ENCODE measurements around the gene SLC25A21.
"Not testable (repeated sequence)": the region's sequence is repeated elsewhere in the genome, so short reads cannot be mapped to it uniquely, and the experiment has no call there.

Gene SLC25A21

GRCh38 chr14:36750244-36750643, 422.2 kb downstream of the SLC25A21 start:
- no peak for DNase-seq

- no peak for DNase-seq
Measured at GRCh38 chr14:36748610-36749213, 423.7 kb downstream of the SLC25A21 start.

- DNase-seq: no peak
Measured at GRCh38 chr14:36747411-36748184, 424.8 kb downstream of the SLC25A21 start.

- DNase-seq: no peak
Measured at GRCh38 chr14:36746872-36747271, 425.5 kb downstream of the SLC25A21 start.

- DNase-seq: no peak
Measured at GRCh38 chr14:36741858-36742257, 430.5 kb downstream of the SLC25A21 start.

- DNase-seq: no peak
Measured at GRCh38 chr14:36738269-36738668, 434.1 kb downstream of the SLC25A21 start.

- no peak for DNase-seq
Measured at GRCh38 chr14:36726128-36726527, 446.3 kb downstream of the SLC25A21 start.

- no peak for DNase-seq
Measured at GRCh38 chr14:36724162-36724561, 448.2 kb downstream of the SLC25A21 start.

- DNase-seq: no peak
Measured at GRCh38 chr14:36723530-36723929, 448.9 kb downstream of the SLC25A21 start.

GRCh38 chr14:36721877-36722276, 450.5 kb downstream of the SLC25A21 start:
- DNase-seq: no peak

- no peak for DNase-seq
Measured at GRCh38 chr14:36720657-36721056, 451.7 kb downstream of the SLC25A21 start.

- no peak for DNase-seq
Measured at GRCh38 chr14:36719823-36720222, 452.6 kb downstream of the SLC25A21 start.

GRCh38 chr14:36718216-36718615, 454.2 kb downstream of the SLC25A21 start:
- no peak for DNase-seq

GRCh38 chr14:36717363-36717762, 455.0 kb downstream of the SLC25A21 start:
- DNase-seq: no peak

- DNase-seq: no peak
Measured at GRCh38 chr14:36716614-36717184, 455.7 kb downstream of the SLC25A21 start.

GRCh38 chr14:36713960-36714703, 458.3 kb downstream of the SLC25A21 start:
- DNase-seq: no peak

- no peak for DNase-seq
Measured at GRCh38 chr14:36707570-36707969, 464.8 kb downstream of the SLC25A21 start.

- DNase-seq: no peak
Measured at GRCh38 chr14:36702474-36702873, 469.9 kb downstream of the SLC25A21 start.

- no peak for DNase-seq
Measured at GRCh38 chr14:36701132-36701531, 471.3 kb downstream of the SLC25A21 start.

- DNase-seq: no peak
Measured at GRCh38 chr14:36700651-36701050, 471.8 kb downstream of the SLC25A21 start.

- not testable (repeated sequence) for DNase-seq
Measured at GRCh38 chr14:36699420-36699819, 473.0 kb downstream of the SLC25A21 start.

GRCh38 chr14:36690311-36691040, 481.9 kb downstream of the SLC25A21 start:
- no peak for DNase-seq

- no peak for DNase-seq
Measured at GRCh38 chr14:36684946-36685345, 487.5 kb downstream of the SLC25A21 start.
